Spleen (tissue), 7 donors: Measurements from ENCODE around the gene CDC6.

Source experiments
- POLR2AphosphoS5 ChIP-seq, 3 donors: sonication (generic); formaldehyde crosslinking; IDR thresholded peaks; one replicate each; pipeline ENCODE4 v1.5.1; 2017; ENCODE audit warnings: antibody characterized with exemption in 3 of 3
- TF ChIP-seq, protein P1 (sequence below), 11 experiments: fragments of 200-600 bp in 7 of 11; fragments of 450-650 bp in 4 of 11; sonication (generic) in 4 of 11; IDR thresholded peaks in 8 of 11; conservative IDR thresholded peaks in 3 of 11; 1 replicate in 7 of 11; 2 replicates in 4 of 11; pipeline versions ENCODE4 v1.4.0 to v1.8.0; 2016 to 2021; ENCODE audit warnings: antibody characterized with exemption in 11 of 11, inconsistent platforms in 4 of 11, mild to moderate bottlenecking in 1 of 11
- donor health status: DM: no; HTN: no; CAD: no; lungs with moderate emphysema.
- donor health status: DM: no; HTN: no; CAD: no.
- donor health status: DM: no; HTN: no; CAD: no.

- TF ChIP-seq, protein P1, sequence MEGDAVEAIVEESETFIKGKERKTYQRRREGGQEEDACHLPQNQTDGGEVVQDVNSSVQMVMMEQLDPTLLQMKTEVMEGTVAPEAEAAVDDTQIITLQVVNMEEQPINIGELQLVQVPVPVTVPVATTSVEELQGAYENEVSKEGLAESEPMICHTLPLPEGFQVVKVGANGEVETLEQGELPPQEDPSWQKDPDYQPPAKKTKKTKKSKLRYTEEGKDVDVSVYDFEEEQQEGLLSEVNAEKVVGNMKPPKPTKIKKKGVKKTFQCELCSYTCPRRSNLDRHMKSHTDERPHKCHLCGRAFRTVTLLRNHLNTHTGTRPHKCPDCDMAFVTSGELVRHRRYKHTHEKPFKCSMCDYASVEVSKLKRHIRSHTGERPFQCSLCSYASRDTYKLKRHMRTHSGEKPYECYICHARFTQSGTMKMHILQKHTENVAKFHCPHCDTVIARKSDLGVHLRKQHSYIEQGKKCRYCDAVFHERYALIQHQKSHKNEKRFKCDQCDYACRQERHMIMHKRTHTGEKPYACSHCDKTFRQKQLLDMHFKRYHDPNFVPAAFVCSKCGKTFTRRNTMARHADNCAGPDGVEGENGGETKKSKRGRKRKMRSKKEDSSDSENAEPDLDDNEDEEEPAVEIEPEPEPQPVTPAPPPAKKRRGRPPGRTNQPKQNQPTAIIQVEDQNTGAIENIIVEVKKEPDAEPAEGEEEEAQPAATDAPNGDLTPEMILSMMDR (IDR thresholded peaks at IDR 0.05 in 8 of 11, conservative IDR thresholded peaks at IDR 0.05 in 3 of 11): no peak
- TF ChIP-seq POLR2AphosphoS5 (IDR thresholded peaks at IDR 0.05): no peak
Measured at GRCh38 chr17:40312893-40313667, 25.4 kb downstream of the CDC6 start.
